PFSK-1 (cell line): ENCODE data around the gene CCDC9B.

Source experiments
- POLR2AphosphoS5 ChIP-seq: IDR thresholded peaks from 2 replicates; pipeline ENCODE4 v1.6.1; 2012; ENCODE audit warnings: low read depth, mild to moderate bottlenecking, control low read depth, low read length, moderate library complexity
- SIN3A ChIP-seq: IDR thresholded peaks from 2 replicates; pipeline ENCODE4 v1.6.1; 2012; ENCODE audit warnings: mild to moderate bottlenecking, low read length, moderate library complexity, borderline replicate concordance; ENCODE audit not compliant: insufficient read depth
- TAF1 ChIP-seq: IDR thresholded peaks from 2 replicates; pipeline ENCODE4 v1.6.1; 2012; ENCODE audit warnings: low read length, control low read depth, borderline replicate concordance; ENCODE audit not compliant: insufficient read depth

DNA sequence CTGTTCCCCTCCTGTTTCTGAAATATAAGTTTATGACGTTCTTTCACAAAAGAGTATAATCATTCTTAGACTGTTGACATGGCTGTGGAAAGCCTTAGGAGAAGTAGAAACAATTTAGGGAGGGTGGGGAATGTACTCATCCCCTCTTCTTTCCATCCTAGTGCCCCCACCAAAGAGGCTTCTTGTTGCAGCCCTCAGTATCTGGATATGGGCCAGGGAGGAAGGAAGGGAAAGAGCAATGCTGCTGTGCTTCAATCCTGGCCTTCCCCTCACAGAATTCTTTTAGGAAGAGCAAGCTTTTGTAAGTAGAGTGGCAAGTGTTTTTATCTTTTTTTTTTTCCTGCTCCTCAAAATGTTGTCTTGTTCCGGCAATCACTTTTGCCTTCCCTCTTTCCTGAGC, 15.6 kb downstream of the CCDC9B start:
- TF ChIP-seq TAF1 (no peak), POLR2AphosphoS5 (no peak), SIN3A (no peak)
